ENCODE results near the gene ABCC4.

GRCh38 chr13:95197548-95197947, 103.7 kb downstream of the ABCC4 start:
- TF ChIP-seq L3MBTL2 (conservative IDR thresholded peaks at IDR 0.05) = no peak
- no peak for TF ChIP-seq FOXM1 (IDR thresholded peaks at IDR 0.05; ENCODE audit: borderline replicate concordance)
- TF ChIP-seq SP1 (IDR thresholded peaks at IDR 0.05) = no peak
- no peak for TF ChIP-seq SUZ12 (IDR thresholded peaks at IDR 0.05)
- TF ChIP-seq FOXA1 (IDR thresholded peaks at IDR 0.05) = no peak
- TF ChIP-seq FOXK2 (IDR thresholded peaks at IDR 0.05) = no peak

Data from HEK293T (cell line).